ENCODE results near the gene YOD1. TPM values are rescaled to one million over a fixed set of nuclear protein-coding genes. Genes with fewer than 3 reads are reported as not detected.

Gene YOD1
- total RNA-seq, 1 donor from 2014 or later, result 10.8 TPM

- ChIA-PET POLR2A (no interaction called here), CTCF (interaction anchor here (1.7 kb wide), 1 partner anchor 9 kb away, joined by 4 read pairs; no protein-coding TSS in a partner anchor)
- ATAC-seq (ENCODE audit: low read depth) (no peak), DNase-seq (no peak)
- no peak overlapping the region for H3K4me3 Mint-ChIP-seq
- H3K36me3 Mint-ChIP-seq (ENCODE audit: low read depth), result peaks cover 28% of the 10 kb centered on the region
- TF ChIP-seq CTCF (IDR thresholded peaks at IDR 0.05), result no peak
- H3K9me3 Mint-ChIP-seq, result no peaks in the 10 kb centered on the region
- no peak overlapping the region for H3K27ac Mint-ChIP-seq
- intact Hi-C loops (cut with micrococcal nuclease), result no loop called here
- no peaks in the 10 kb centered on the region for H3K27me3 Mint-ChIP-seq
- H3K4me1 Mint-ChIP-seq, result peaks cover 25% of the 10 kb centered on the region
These were observed 7.2 kb upstream of the YOD1 start for GRCh38 chr1:207058252-207058651.

GRCh38 chr1:207056673-207057072 is 5.7 kb upstream of the YOD1 start:
- H3K27me3 Mint-ChIP-seq, result no peaks in the 10 kb centered on the region
- no peak overlapping the region for H3K4me3 Mint-ChIP-seq
- no peak for DNase-seq
- POLR2A ChIA-PET, result interaction anchor here (0.6 kb wide), 1 partner anchor 19 kb away, joined by 4 read pairs; no protein-coding TSS in a partner anchor
- intact Hi-C loops (cut with micrococcal nuclease), result no loop called here
- no peak overlapping the region for H3K27ac Mint-ChIP-seq
- peaks cover 18% of the 10 kb centered on the region for H3K36me3 Mint-ChIP-seq (ENCODE audit: low read depth)
- H3K9me3 Mint-ChIP-seq, result no peaks in the 10 kb centered on the region
- TF ChIP-seq CTCF (IDR thresholded peaks at IDR 0.05), result no peak
- peaks cover 40% of the 10 kb centered on the region for H3K4me1 Mint-ChIP-seq
- CTCF ChIA-PET, result interaction anchor here (1.3 to 1.7 kb wide), 2 partner anchors 349 to 396 kb away, joined by 3 to 7 read pairs; no protein-coding TSS in a partner anchor
- ATAC-seq (ENCODE audit: low read depth), result no peak

- H3K27ac Mint-ChIP-seq, result no peak overlapping the region
- peaks cover 10% of the 10 kb centered on the region for H3K36me3 Mint-ChIP-seq (ENCODE audit: low read depth)
- DNase-seq (no peak), ATAC-seq (ENCODE audit: low read depth) (no peak)
- peak overlapping the region; percentile 98 for H3K4me3 Mint-ChIP-seq
- POLR2A ChIA-PET, result interaction anchor here (1.3 kb wide), 1 partner anchor 441 kb away, joined by 3 read pairs; the partner anchor contains the start of gene CR1
- H3K4me1 Mint-ChIP-seq, result peaks cover 48% of the 10 kb centered on the region
- CTCF ChIA-PET, result interaction anchor here (1.3 to 1.7 kb wide), 5 partner anchors 27 to 444 kb away, joined by 3 to 7 read pairs (median 3); no protein-coding TSS in a partner anchor
- no peak for TF ChIP-seq CTCF (IDR thresholded peaks at IDR 0.05)
- intact Hi-C loops (cut with micrococcal nuclease), result no loop called here
- H3K9me3 Mint-ChIP-seq, result no peaks in the 10 kb centered on the region
- no peaks in the 10 kb centered on the region for H3K27me3 Mint-ChIP-seq
These were observed 4.5 kb upstream of the YOD1 start for GRCh38 chr1:207055386-207056001.

- Mint-ChIP-seq H3K27ac (peak overlapping the region; percentile 98), H3K4me3 (peak overlapping the region; percentile 98), H3K4me1 (peaks cover 55% of the 10 kb centered on the region), H3K27me3 (no peaks in the 10 kb centered on the region), H3K36me3 (ENCODE audit: low read depth) (peaks cover 15% of the 10 kb centered on the region), H3K9me3 (no peaks in the 10 kb centered on the region)
- POLR2A ChIA-PET, result no interaction called here
- CTCF ChIA-PET, result interaction anchor here (1.4 kb wide), 2 partner anchors 30 to 445 kb away, joined by 3 read pairs; no protein-coding TSS in a partner anchor
- DNase-seq, result no peak
- TF ChIP-seq CTCF (IDR thresholded peaks at IDR 0.05), result no peak
- intact Hi-C loops (cut with micrococcal nuclease), result loop anchor here (5.0 kb wide), 2 partner anchors 132 to 442 kb away; partner anchors contain the start of genes EIF2D and FCMR
- no peak for ATAC-seq (ENCODE audit: low read depth)
These were observed 3.5 kb upstream of the YOD1 start for GRCh38 chr1:207054491-207054890.
